ENCODE measurements around the gene NKX3-2. TPM values are rescaled to one million over a fixed set of nuclear protein-coding genes. Genes with fewer than 3 reads are reported as not detected.

Gene NKX3-2
- total and polyA plus RNA-seq, 2 of the 8 experiments (the other 6 are each of a cell fraction or from before 2014, with no cell fraction given), result 0.13 TPM; not detected in 1

DNA sequence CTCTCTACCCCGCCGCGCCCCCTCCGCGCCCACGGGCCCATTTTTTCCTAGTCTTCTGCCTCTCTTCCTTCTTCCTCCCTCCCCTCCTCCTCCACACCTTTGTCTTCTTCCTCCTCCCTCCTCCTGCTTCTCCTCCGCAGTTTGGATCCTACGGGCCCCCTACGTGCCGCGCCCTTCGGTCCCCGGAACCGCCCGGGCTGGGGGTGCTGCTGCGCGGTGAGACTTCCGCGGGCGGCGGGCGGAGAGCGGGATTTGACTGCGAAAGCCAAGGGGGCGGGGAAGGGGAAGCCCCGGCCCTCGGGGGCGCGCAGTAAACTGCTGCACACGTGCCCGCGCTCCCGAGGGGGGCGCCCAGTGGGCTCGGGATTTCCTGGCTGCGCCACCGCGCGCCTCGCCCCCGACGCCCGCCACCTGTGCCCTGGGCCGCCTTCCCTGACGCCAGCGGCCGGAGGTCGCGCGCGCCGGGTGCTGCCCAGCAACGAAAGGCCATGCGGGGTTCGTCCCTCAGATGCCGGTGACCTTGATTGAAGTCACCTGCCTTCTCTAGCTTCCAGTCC is 3.3 kb upstream of the NKX3-2 start:
- no peak overlapping the region for H3K56ac ChIP-seq (replicated peaks; ENCODE audit: insufficient read length, low read depth, low read length)
- CTCF ChIA-PET (ENCODE audit: partially characterized antibody), result interaction anchor here (0.8 to 3.4 kb wide), 11 partner anchors 17 to 818 kb away, joined by 3 to 13 read pairs (median 4); no protein-coding TSS in a partner anchor
- no peak overlapping the region for H3K4ac ChIP-seq (replicated peaks; ENCODE audit: insufficient read length, low read depth, low read length)
- TF ChIP-seq RBBP5 (IDR thresholded peaks at IDR 0.05; ENCODE audit: borderline replicate concordance, low read depth, low read length) (peak; percentile 79), POU5F1 (IDR thresholded peaks at IDR 0.05; ENCODE audit: low read depth, low read length) (no peak), GABPA (IDR thresholded peaks at IDR 0.05; ENCODE audit: borderline replicate concordance, insufficient read depth, low read length) (no peak), ASH2L (IDR thresholded peaks at IDR 0.05; ENCODE audit: low read length) (peak; percentile 87), CBX5 (IDR thresholded peaks at IDR 0.05; ENCODE audit: low read depth, low read length) (no peak), TBP (IDR thresholded peaks at IDR 0.05; ENCODE audit: low read depth, low read length) (no peak), FOSL1 (IDR thresholded peaks at IDR 0.05; ENCODE audit: insufficient read depth, low read depth, low read length) (no peak)
- TF ChIP-seq, protein P1, sequence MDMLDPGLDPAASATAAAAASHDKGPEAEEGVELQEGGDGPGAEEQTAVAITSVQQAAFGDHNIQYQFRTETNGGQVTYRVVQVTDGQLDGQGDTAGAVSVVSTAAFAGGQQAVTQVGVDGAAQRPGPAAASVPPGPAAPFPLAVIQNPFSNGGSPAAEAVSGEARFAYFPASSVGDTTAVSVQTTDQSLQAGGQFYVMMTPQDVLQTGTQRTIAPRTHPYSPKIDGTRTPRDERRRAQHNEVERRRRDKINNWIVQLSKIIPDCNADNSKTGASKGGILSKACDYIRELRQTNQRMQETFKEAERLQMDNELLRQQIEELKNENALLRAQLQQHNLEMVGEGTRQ (IDR thresholded peaks at IDR 0.05; ENCODE audit: low read length), result no peak
- TF ChIP-seq, protein P2, sequence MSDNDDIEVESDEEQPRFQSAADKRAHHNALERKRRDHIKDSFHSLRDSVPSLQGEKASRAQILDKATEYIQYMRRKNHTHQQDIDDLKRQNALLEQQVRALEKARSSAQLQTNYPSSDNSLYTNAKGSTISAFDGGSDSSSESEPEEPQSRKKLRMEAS (IDR thresholded peaks at IDR 0.05), result peak; percentile 50; the same call in 1 of the 2 replicates
- TF ChIP-seq, protein P3, sequence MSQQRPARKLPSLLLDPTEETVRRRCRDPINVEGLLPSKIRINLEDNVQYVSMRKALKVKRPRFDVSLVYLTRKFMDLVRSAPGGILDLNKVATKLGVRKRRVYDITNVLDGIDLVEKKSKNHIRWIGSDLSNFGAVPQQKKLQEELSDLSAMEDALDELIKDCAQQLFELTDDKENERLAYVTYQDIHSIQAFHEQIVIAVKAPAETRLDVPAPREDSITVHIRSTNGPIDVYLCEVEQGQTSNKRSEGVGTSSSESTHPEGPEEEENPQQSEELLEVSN (IDR thresholded peaks at IDR 0.05), result peak; percentile 40; the same call in 1 of the 2 replicates

More for the DNA sequence above, 3.3 kb upstream of the NKX3-2 start:
- Histone ChIP-seq H3K14ac (ENCODE audit: insufficient read length) (no peak overlapping the region), H2BK20ac (ENCODE audit: low read length) (no peak overlapping the region), H4K8ac (ENCODE audit: extremely low read depth, insufficient read depth, low read length) (peak overlapping the region; percentile 37; the same call in 1 of the 2 replicates), H2BK15ac (ENCODE audit: low read length) (no peak overlapping the region), H3K4me1 (replicated peaks in 1 of 4; ENCODE audit: control insufficient read depth in 3 of 4, insufficient read depth in 4 of 4, low read length in 3 of 4) (peaks cover 5 to 16% (median 13%) of the 10 kb centered on the region in 4 experiments), H3K27ac (ENCODE audit: low read depth, low read length) (no peak overlapping the region), H2BK5ac (ENCODE audit: low read depth, low read length) (no peak overlapping the region), H3K23ac (ENCODE audit: insufficient read length) (no peak overlapping the region), H2BK120ac (replicated peaks; ENCODE audit: low read depth, low read length) (no peak overlapping the region), H3K9me3 (ENCODE audit: insufficient read depth in 2 of 2, low read depth in 1 of 2, low read length in 1 of 2) (no peaks in the 10 kb centered on the region), H3K23me2 (ENCODE audit: low read depth, low read length) (peaks cover 14% of the 10 kb centered on the region), H3K18ac (ENCODE audit: extremely low read depth, low read length) (peak overlapping the region; percentile 32; the same call in 1 of the 2 replicates), H4K20me1 (replicated peaks in 1 of 2; ENCODE audit: control insufficient read depth in 1 of 2, insufficient read depth in 2 of 2, low read length in 2 of 2) (peaks cover 4% of the 10 kb centered on the region in 2 experiments), H3K79me2 (ENCODE audit: control insufficient read depth in 1 of 2, insufficient read depth in 2 of 2, low read length in 2 of 2) (no peaks in the 10 kb centered on the region), H4K91ac (replicated peaks; ENCODE audit: insufficient read length, low read length) (peak overlapping the region; percentile 17), H2BK12ac (ENCODE audit: low read depth, low read length) (no peak overlapping the region), H2AK5ac (ENCODE audit: low read depth, low read length) (no peak overlapping the region), H3K27me3 (replicated peaks in 1 of 4; ENCODE audit: control insufficient read depth in 3 of 4, extremely low read depth in 1 of 4, insufficient read depth in 3 of 4, low read length in 3 of 4) (peaks cover 42 to 75% (median 56%) of the 10 kb centered on the region in 4 experiments), H3K4me3 (ENCODE audit: extremely low read depth in 1 of 4, insufficient read depth in 2 of 4, low read depth in 3 of 4, low read length in 4 of 4) (peak overlapping the region; percentile 38 to 74 (median 52)), H4K5ac (ENCODE audit: insufficient read length, low read depth, low read length) (no peak overlapping the region), H3K79me1 (ENCODE audit: low read depth, low read length) (no peaks in the 10 kb centered on the region), H3K36me3 (ENCODE audit: control insufficient read depth in 2 of 4, insufficient read depth in 4 of 4, low read length in 3 of 4) (peaks cover 0 to 7% (median 0%) of the 10 kb centered on the region in 4 experiments; a peak in 1 of 8 replicates), H3K9ac (replicated peaks in 1 of 4; ENCODE audit: extremely low read depth in 1 of 4, low read depth in 3 of 4, low read length in 3 of 4) (no peak overlapping the region; a peak in 1 of 7 replicates), H3K4me2 (ENCODE audit: insufficient read depth in 1 of 2, low read depth in 2 of 2, low read length in 2 of 2) (peak overlapping the region; percentile 86 to 96), H2AFZ (ENCODE audit: low read length) (peak overlapping the region; percentile 38; the same call in 1 of the 2 replicates)
- DNase-seq (ENCODE audit: low read depth in 1 of 2, low spot score in 2 of 2), result peak in 1 of 2 experiments; percentile 76
- WGBS, 2 experiments (ENCODE audit: extremely low coverage in 1 of 2, insufficient coverage in 1 of 2, insufficient read length in 1 of 2, insufficient replicate concordance in 2 of 2, low coverage in 1 of 2, low lambda C conversion rate in 2 of 2, missing lambda C conversion rate in 1 of 2), result 4% methylated on average over 30 of the region's 56 CpGs; no CpG with 5 or more reads in 1 of the 2 experiments
- POLR2A ChIA-PET (ENCODE audit: partially characterized antibody), result interaction anchor here (1.1 kb wide), 1 partner anchor 17 kb away, joined by 5 read pairs; no protein-coding TSS in a partner anchor
- no peak for FAIRE-seq

Measured in H1 (cell line).